ENCODE results near the gene OPCML.

The OPCML gene

GRCh38 chr11:133249530-133249929 is 282.8 kb downstream of the OPCML start:
- no peaks in the 10 kb centered on the region for H3K4me1 ChIP-seq (ENCODE audit: low read depth, poor library complexity, severe bottlenecking)
- no peaks in the 10 kb centered on the region for H3K27me3 ChIP-seq (ENCODE audit: insufficient read depth, low read depth)
- H4K20me1 ChIP-seq (ENCODE audit: insufficient read depth): no peaks in the 10 kb centered on the region
- no peak overlapping the region for H3K9ac ChIP-seq
- no peaks in the 10 kb centered on the region for H3K36me3 ChIP-seq (ENCODE audit: insufficient read depth)
- H2AFZ ChIP-seq (ENCODE audit: low read depth): no peak overlapping the region
- H3K4me3 ChIP-seq (IDR thresholded peaks at IDR 0.05; ENCODE audit: insufficient read depth, low read depth, low read length): no peak overlapping the region
- H3K79me2 ChIP-seq (ENCODE audit: insufficient read depth, low read depth): no peaks in the 10 kb centered on the region
- no peak overlapping the region for H3K4me2 ChIP-seq
- no peak overlapping the region for H3K27ac ChIP-seq
- TF ChIP-seq CTCF (conservative IDR thresholded peaks at IDR 0.05; ENCODE audit: low read depth, low read length): no peak

- Histone ChIP-seq H3K27ac (no peak overlapping the region), H3K79me2 (ENCODE audit: insufficient read depth, low read depth) (no peaks in the 10 kb centered on the region), H3K27me3 (ENCODE audit: insufficient read depth, low read depth) (no peaks in the 10 kb centered on the region), H3K4me2 (no peak overlapping the region), H3K4me1 (ENCODE audit: low read depth, poor library complexity, severe bottlenecking) (no peaks in the 10 kb centered on the region), H4K20me1 (ENCODE audit: insufficient read depth) (no peaks in the 10 kb centered on the region), H3K4me3 (IDR thresholded peaks at IDR 0.05; ENCODE audit: insufficient read depth, low read depth, low read length) (no peak overlapping the region), H2AFZ (ENCODE audit: low read depth) (no peak overlapping the region), H3K36me3 (ENCODE audit: insufficient read depth) (no peaks in the 10 kb centered on the region), H3K9ac (no peak overlapping the region)
- no peak for TF ChIP-seq CTCF (conservative IDR thresholded peaks at IDR 0.05; ENCODE audit: low read depth, low read length)
Observed at GRCh38 chr11:133249065-133249464, 283.2 kb downstream of the OPCML start.

- no peak overlapping the region for H3K4me3 ChIP-seq (IDR thresholded peaks at IDR 0.05; ENCODE audit: insufficient read depth, low read depth, low read length)
- H3K27ac ChIP-seq: no peak overlapping the region
- no peaks in the 10 kb centered on the region for H3K36me3 ChIP-seq (ENCODE audit: insufficient read depth)
- no peaks in the 10 kb centered on the region for H3K79me2 ChIP-seq (ENCODE audit: insufficient read depth, low read depth)
- no peaks in the 10 kb centered on the region for H3K27me3 ChIP-seq (ENCODE audit: insufficient read depth, low read depth)
- no peak overlapping the region for H2AFZ ChIP-seq (ENCODE audit: low read depth)
- no peak overlapping the region for H3K4me2 ChIP-seq
- no peak for TF ChIP-seq CTCF (conservative IDR thresholded peaks at IDR 0.05; ENCODE audit: low read depth, low read length)
- H3K9ac ChIP-seq: no peak overlapping the region
- H4K20me1 ChIP-seq (ENCODE audit: insufficient read depth): no peaks in the 10 kb centered on the region
- no peaks in the 10 kb centered on the region for H3K4me1 ChIP-seq (ENCODE audit: low read depth, poor library complexity, severe bottlenecking)
Observed at GRCh38 chr11:133243832-133244231, 288.5 kb downstream of the OPCML start.

GRCh38 chr11:133240908-133241655 is 291.2 kb downstream of the OPCML start:
- no peak for TF ChIP-seq CTCF (conservative IDR thresholded peaks at IDR 0.05; ENCODE audit: low read depth, low read length)
- Histone ChIP-seq H3K79me2 (ENCODE audit: insufficient read depth, low read depth) (no peaks in the 10 kb centered on the region), H3K4me2 (no peak overlapping the region), H3K4me3 (IDR thresholded peaks at IDR 0.05; ENCODE audit: insufficient read depth, low read depth, low read length) (no peak overlapping the region), H3K9ac (no peak overlapping the region), H4K20me1 (ENCODE audit: insufficient read depth) (no peaks in the 10 kb centered on the region), H3K4me1 (ENCODE audit: low read depth, poor library complexity, severe bottlenecking) (no peaks in the 10 kb centered on the region), H3K27me3 (ENCODE audit: insufficient read depth, low read depth) (no peaks in the 10 kb centered on the region), H2AFZ (ENCODE audit: low read depth) (no peak overlapping the region), H3K36me3 (ENCODE audit: insufficient read depth) (no peaks in the 10 kb centered on the region), H3K27ac (no peak overlapping the region)

Measured in KMS-11 (cell line).